Neural progenitor cell (in vitro differentiated cells): ENCODE results near the gene KDM4B. TPM values are rescaled to one million over a fixed set of nuclear protein-coding genes. Genes with fewer than 3 reads are reported as not detected.
A peak's percentile ranks its signal among the peaks of the same experiment; 100 is the strongest.
"Not testable (repeated sequence)": the region's sequence is repeated elsewhere in the genome, so short reads cannot be mapped to it uniquely, and the experiment has no call there.

Experiments
- DNase-seq: peaks from one replicate; pipeline ENCODE4 v3.0.0-alpha.2; 2016; ENCODE audit warnings: low spot score
- H2AFZ ChIP-seq: fragments of 200-600 bp; sonication (generic); replicated peaks from 2 replicates; pipeline ENCODE4 v1.6.1; 2016; ENCODE audit warnings: antibody characterized with exemption
- H3F3A ChIP-seq: fragments of 200-600 bp; sonication (generic); 2 replicates; pipeline ENCODE4 v1.6.1; 2016; ENCODE audit warnings: antibody characterized with exemption, low read depth
- H3K27ac ChIP-seq: fragments of 200-600 bp; sonication (generic); 2 replicates; pipeline ENCODE4 v1.5.1; 2016; ENCODE audit warnings: mild to moderate bottlenecking
- H3K27me3 ChIP-seq: fragments of 200-600 bp; sonication (generic); 2 replicates; pipeline ENCODE4 v1.6.1; 2016; ENCODE audit warnings: mild to moderate bottlenecking, moderate library complexity
- H3K36me3 ChIP-seq: fragments of 200-600 bp; sonication (generic); 2 replicates; pipeline ENCODE4 v1.5.1; 2016
- H3K4me1 ChIP-seq: fragments of 200-600 bp; sonication (generic); 2 replicates; pipeline ENCODE4 v1.6.1; 2016; ENCODE audit warnings: mixed run types
- H3K4me2 ChIP-seq: fragments of 200-600 bp; sonication (generic); 2 replicates; pipeline ENCODE4 v1.6.1; 2016
- H3K4me3 ChIP-seq: fragments of 200-600 bp; sonication (generic); 2 replicates; pipeline ENCODE4 v1.5.1; 2016
- H3K79me2 ChIP-seq: fragments of 200-600 bp; sonication (generic); 2 replicates; pipeline ENCODE4 v1.6.1; 2016; ENCODE audit warnings: low read depth
- H3K9ac ChIP-seq: fragments of 200-600 bp; sonication (generic); 2 replicates; pipeline ENCODE4 v1.6.1; 2016
- H3K9me3 ChIP-seq: fragments of 200-600 bp; sonication (generic); 2 replicates; pipeline ENCODE4 v1.5.1; 2016; ENCODE audit warnings: low read depth
- H4K20me1 ChIP-seq: fragments of 200-600 bp; sonication (generic); 2 replicates; pipeline ENCODE4 v1.6.1; 2016; ENCODE audit warnings: low read depth
- H3K27ac Mint-ChIP-seq: 3 replicates; pipeline ENCODE4 v1.8.0; 2021; ENCODE audit warnings: mixed read lengths
- H3K27me3 Mint-ChIP-seq: 2 replicates; pipeline ENCODE4 v1.8.0; 2022; ENCODE audit warnings: low read depth, mild to moderate bottlenecking, inconsistent platforms, moderate library complexity, mixed read lengths; ENCODE audit not compliant: insufficient read depth
- H3K36me3 Mint-ChIP-seq: 3 replicates; pipeline ENCODE4 v1.8.0; 2021; ENCODE audit warnings: mixed read lengths
- H3K4me1 Mint-ChIP-seq: 3 replicates; pipeline ENCODE4 v1.8.0; 2021; ENCODE audit warnings: mixed read lengths
- H3K4me3 Mint-ChIP-seq: 3 replicates; pipeline ENCODE4 v1.8.0; 2021; ENCODE audit warnings: mild to moderate bottlenecking, moderate library complexity, mixed read lengths
- H3K9me3 Mint-ChIP-seq: 3 replicates; pipeline ENCODE4 v1.8.0; 2020; ENCODE audit warnings: mixed read lengths
- CTCF ChIP-seq: fragments of 200-600 bp; sonication (generic); IDR thresholded peaks from 2 replicates; pipeline ENCODE4 v1.5.1; 2017; ENCODE audit warnings: antibody characterized with exemption, mild to moderate bottlenecking
- EZH2 ChIP-seq: fragments of 200-600 bp; sonication (generic); IDR thresholded peaks from 2 replicates; pipeline ENCODE4 v1.6.1; 2017; ENCODE audit warnings: antibody characterized with exemption, mild to moderate bottlenecking, moderate library complexity
- EZH2phosphoT487 ChIP-seq: fragments of 200-600 bp; sonication (generic); IDR thresholded peaks from 2 replicates; pipeline ENCODE4 v1.6.1; 2017; ENCODE audit warnings: antibody characterized with exemption
- total RNA-seq: library from RNA; depleted of rRNA; stranded (reverse); fragments of >200 nt; gene quantifications from 2 replicates; pipeline ENCODE4 v1.2.3, GENCODE V29; 2015; ENCODE audit warnings: low replicate concordance

Gene KDM4B
- total RNA-seq, 1 donor from 2014 or later = 16.0 TPM

GRCh38 chr19:4939466-4939865 is 29.4 kb upstream of the KDM4B start:
- H3K4me3 ChIP-seq = no peak overlapping the region
- no peak overlapping the region for H3K27ac Mint-ChIP-seq
- peaks cover 30% of the 10 kb centered on the region for H3K79me2 ChIP-seq
- H4K20me1 ChIP-seq = peaks cover 39% of the 10 kb centered on the region
- H3K27me3 Mint-ChIP-seq = peaks cover 2% of the 10 kb centered on the region
- no peaks in the 10 kb centered on the region for H3K9me3 ChIP-seq
- H3K4me1 Mint-ChIP-seq = no peaks in the 10 kb centered on the region
- peak overlapping the region; percentile 29 for H3K27ac ChIP-seq
- no peaks in the 10 kb centered on the region for H3K4me1 ChIP-seq
- no peak for DNase-seq
- no peaks in the 10 kb centered on the region for H3K27me3 ChIP-seq
- H3K9ac ChIP-seq = no peak overlapping the region
- TF ChIP-seq EZH2 (no peak), EZH2phosphoT487 (no peak), CTCF (no peak)
- no peak overlapping the region for H3K4me2 ChIP-seq
- no peaks in the 10 kb centered on the region for H3K9me3 Mint-ChIP-seq
- H3F3A ChIP-seq = peaks cover 3% of the 10 kb centered on the region
- H3K36me3 Mint-ChIP-seq = peaks cover 30% of the 10 kb centered on the region
- H2AFZ ChIP-seq = no peak overlapping the region
- no peaks in the 10 kb centered on the region for H3K36me3 ChIP-seq
- H3K4me3 Mint-ChIP-seq = no peak overlapping the region

- H3K27me3 ChIP-seq, H3K9me3 ChIP-seq, DNase-seq, H3K27ac ChIP-seq, H3K4me3 ChIP-seq, H3K9ac ChIP-seq, H3K27me3 Mint-ChIP-seq, H3K27ac Mint-ChIP-seq, H3F3A ChIP-seq, H3K36me3 ChIP-seq, H3K4me3 Mint-ChIP-seq, H3K4me1 Mint-ChIP-seq, H3K4me1 ChIP-seq, H3K9me3 Mint-ChIP-seq, H3K4me2 ChIP-seq, H2AFZ ChIP-seq: not testable (repeated sequence)
- Histone ChIP-seq H3K79me2 (peaks cover 26% of the 10 kb centered on the region), H4K20me1 (peaks cover 24% of the 10 kb centered on the region)
- H3K36me3 Mint-ChIP-seq = peaks cover 26% of the 10 kb centered on the region
Measured at GRCh38 chr19:4941638-4942169, 27.2 kb upstream of the KDM4B start.

DNA sequence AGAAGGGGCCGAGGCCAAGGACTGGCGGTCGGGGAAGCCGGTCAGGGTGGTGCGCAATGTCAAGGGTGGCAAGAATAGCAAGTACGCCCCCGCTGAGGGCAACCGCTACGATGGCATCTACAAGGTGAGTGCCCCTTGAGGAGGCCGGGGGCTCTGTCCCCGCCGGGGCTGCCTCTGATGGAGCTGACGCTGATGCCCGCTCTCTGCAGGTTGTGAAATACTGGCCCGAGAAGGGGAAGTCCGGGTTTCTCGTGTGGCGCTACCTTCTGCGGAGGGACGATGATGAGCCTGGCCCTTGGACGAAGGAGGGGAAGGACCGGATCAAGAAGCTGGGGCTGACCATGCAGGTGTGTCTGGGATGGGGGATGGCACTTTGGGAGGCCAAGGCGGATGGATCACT is 18.3 kb upstream of the KDM4B start:
- not testable (repeated sequence) for DNase-seq
- H3K36me3 Mint-ChIP-seq = peaks cover 40% of the 10 kb centered on the region

DNA sequence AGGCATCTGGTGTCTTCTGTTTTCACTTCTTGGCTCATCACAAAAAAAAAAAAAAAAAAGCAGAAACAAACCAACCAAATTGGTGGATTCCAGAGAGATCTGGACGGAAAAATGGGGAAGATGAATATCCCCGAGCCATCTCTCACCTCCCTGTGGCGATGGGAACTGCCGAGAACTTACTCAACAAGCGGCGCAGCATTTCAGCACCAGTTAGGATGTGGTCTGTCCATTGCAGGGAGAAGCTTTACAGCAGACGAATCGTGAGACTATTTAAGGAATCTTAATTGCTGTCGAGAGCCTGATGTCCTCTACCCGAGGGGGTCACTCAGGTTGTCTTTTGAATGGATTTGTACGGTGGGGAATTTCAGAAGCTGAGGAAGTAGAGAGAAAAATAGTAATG is 17.3 kb upstream of the KDM4B start:
- H3K4me2 ChIP-seq = no peak overlapping the region
- Mint-ChIP-seq H3K4me1 (no peaks in the 10 kb centered on the region), H3K36me3 (peaks cover 39% of the 10 kb centered on the region), H3K4me3 (peak overlapping the region; percentile 28), H3K9me3 (no peaks in the 10 kb centered on the region), H3K27me3 (peaks cover 6% of the 10 kb centered on the region), H3K27ac (no peak overlapping the region)
- no peaks in the 10 kb centered on the region for H3K4me1 ChIP-seq
- H3K27me3 ChIP-seq = no peaks in the 10 kb centered on the region
- no peaks in the 10 kb centered on the region for H3K79me2 ChIP-seq
- no peak overlapping the region for H3K9ac ChIP-seq
- H4K20me1 ChIP-seq = no peaks in the 10 kb centered on the region
- TF ChIP-seq CTCF (no peak), EZH2phosphoT487 (no peak), EZH2 (no peak)
- H2AFZ ChIP-seq = no peak overlapping the region
- no peak overlapping the region for H3K4me3 ChIP-seq
- H3K9me3 ChIP-seq = no peaks in the 10 kb centered on the region
- H3K36me3 ChIP-seq = peaks cover 10% of the 10 kb centered on the region
- no peak for DNase-seq
- H3K27ac ChIP-seq = no peak overlapping the region
- H3F3A ChIP-seq = no peaks in the 10 kb centered on the region

More for the DNA sequence above, 18.3 kb upstream of the KDM4B start:
- not testable (repeated sequence) for H3K4me3 Mint-ChIP-seq, H3K9ac ChIP-seq, H3K9me3 Mint-ChIP-seq, H3K27ac ChIP-seq, H4K20me1 ChIP-seq, H3K27me3 ChIP-seq, H3K4me3 ChIP-seq, H3K79me2 ChIP-seq, H3K27ac Mint-ChIP-seq, H3K27me3 Mint-ChIP-seq, H3K4me1 ChIP-seq, H3K4me2 ChIP-seq, H3F3A ChIP-seq, H3K4me1 Mint-ChIP-seq, H2AFZ ChIP-seq, H3K9me3 ChIP-seq
- H3K36me3 ChIP-seq = peaks cover 12% of the 10 kb centered on the region
